Small intestine (tissue), 7 donors: Measurements from ENCODE around the gene ZGPAT. TPM values are rescaled to one million over a fixed set of nuclear protein-coding genes. Genes with fewer than 3 reads are reported as not detected.
"Not testable (repeated sequence)": the region's sequence is repeated elsewhere in the genome, so short reads cannot be mapped to it uniquely, and the experiment has no call there.

ENCODE experiments used
- DNase-seq, 2 donors: peaks; one replicate each; pipeline versions ENCODE4 v3.0.0 to v3.0.0-alpha.2; 2013
- FAIRE-seq: peaks from 2 replicates; lab custom pipeline; 2012; peaks lifted over from hg19 to GRCh38; lab: Jason Lieb, UNC
- H3K27ac ChIP-seq, 3 donors: one replicate each; pipeline ENCODE4 v1.5.1; 2013; ENCODE audit warnings: low read length in 2 of 3, mild to moderate bottlenecking in 2 of 3, control low read depth in 1 of 3, inconsistent platforms in 1 of 3, low read depth in 1 of 3, moderate library complexity in 1 of 3
- H3K27me3 ChIP-seq, 3 donors: one replicate each; pipeline ENCODE4 v1.6.1; 2013; ENCODE audit warnings: low read length in 3 of 3, inconsistent platforms in 1 of 3; ENCODE audit not compliant: control insufficient read depth in 3 of 3, insufficient read depth in 3 of 3
- H3K36me3 ChIP-seq, 3 donors: one replicate each; pipeline ENCODE4 v1.6.1; 2013; ENCODE audit warnings: low read length in 3 of 3, inconsistent platforms in 1 of 3, low read depth in 1 of 3, mild to moderate bottlenecking in 1 of 3, moderate library complexity in 1 of 3; ENCODE audit not compliant: control insufficient read depth in 3 of 3, insufficient read depth in 2 of 3
- H3K4me1 ChIP-seq, 3 donors: one replicate each; pipeline ENCODE4 v1.6.1; 2013; ENCODE audit warnings: low read length in 2 of 3, inconsistent platforms in 1 of 3, low read depth in 1 of 3, mild to moderate bottlenecking in 1 of 3, moderate library complexity in 1 of 3; ENCODE audit not compliant: control insufficient read depth in 3 of 3, insufficient read depth in 2 of 3
- H3K4me3 ChIP-seq, 3 donors: one replicate each; pipeline ENCODE4 v1.5.1; 2013; ENCODE audit warnings: low read length in 3 of 3, control low read depth in 1 of 3, inconsistent platforms in 1 of 3, low read depth in 1 of 3, mild to moderate bottlenecking in 1 of 3, moderate library complexity in 1 of 3
- H3K9me3 ChIP-seq, 2 donors: one replicate each; pipeline ENCODE4 v1.6.1; 2013; ENCODE audit warnings: low read depth in 1 of 2, low read length in 1 of 2; ENCODE audit not compliant: control insufficient read depth in 2 of 2, insufficient read depth in 1 of 2
- WGBS, 3 donors: extraction: QIAGEN DNeasy Blood & Tissue Kit; methylation state at CpG; one replicate each; pipeline ENCODE4 v1.1.7; 2013; 5-methylcytosine and 5-hydroxymethylcytosine counted together
- polyA plus RNA-seq, 4 donors: library from polyadenylated mRNA; stranded (reverse) in 3 of 4; unstranded in 1 of 4; fragments of 200-250 nt in 3 of 4; fragments of 120-200 nt in 1 of 4; gene quantifications; one replicate each; pipeline versions ENCODE4 v1.2.1 to v1.2.3, GENCODE V29; 2013
- donor health status: healthy with polysubstance abuse.
- donor health status: control.
- donor health status: control.
- donor health status: Bipolar disorder and iron deficiency.
- donor health status: healthy.

ZGPAT gene
- polyA plus RNA-seq, 4 donors, result 20.5 to 39.8 (median 30.6) TPM

DNA sequence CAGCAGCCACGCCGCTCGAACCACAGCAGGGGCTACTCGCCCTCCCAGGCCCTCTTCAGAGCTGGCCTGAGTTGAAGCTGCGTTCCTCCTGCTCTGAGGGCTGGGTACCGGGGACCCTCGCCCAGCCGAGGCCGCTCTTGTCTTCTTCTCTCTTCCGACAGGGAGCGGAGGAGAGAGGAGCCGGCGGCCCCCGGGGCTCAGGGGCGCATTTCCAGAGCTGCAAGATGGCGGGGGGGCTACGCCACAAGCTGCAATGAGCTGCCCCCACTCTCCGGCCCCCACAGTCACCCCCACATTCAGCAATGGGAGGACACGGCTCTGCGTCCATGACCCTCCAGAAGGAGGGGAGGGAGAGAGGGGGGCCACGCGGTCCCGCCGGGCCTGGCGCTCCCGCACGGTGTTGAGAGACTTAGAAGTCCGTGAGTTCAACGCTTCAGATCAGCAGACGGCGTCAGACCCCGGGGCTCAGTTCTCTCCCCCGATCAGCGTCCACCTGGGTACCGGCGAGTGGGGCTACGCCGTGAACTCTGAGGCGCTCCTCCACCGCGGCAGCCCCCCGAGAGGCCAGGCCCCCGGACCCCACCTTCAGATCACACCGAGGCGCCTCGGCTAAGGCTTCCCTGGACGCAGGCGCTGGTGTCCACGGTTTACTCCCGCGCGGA lies 63.3 kb downstream of the ZGPAT start:
- H3K36me3 ChIP-seq, result peaks cover 0 to 28% (median 2%) of the 10 kb centered on the region in 3 donors
- no peaks in the 10 kb centered on the region for H3K9me3 ChIP-seq
- no peak for FAIRE-seq
- DNase-seq, result no peak
- H3K4me1 ChIP-seq, result peaks cover 0 to 7% (median 0%) of the 10 kb centered on the region in 3 donors
- peaks cover 0 to 18% (median 0%) of the 10 kb centered on the region in 3 donors for H3K27me3 ChIP-seq
- H3K27ac ChIP-seq, result no peak overlapping the region
- WGBS, 3 donors, result 89 to 94% (median 91%) methylated on average over 41 to 52 of the region's 52 CpGs
- H3K4me3 ChIP-seq, result no peak overlapping the region

DNA sequence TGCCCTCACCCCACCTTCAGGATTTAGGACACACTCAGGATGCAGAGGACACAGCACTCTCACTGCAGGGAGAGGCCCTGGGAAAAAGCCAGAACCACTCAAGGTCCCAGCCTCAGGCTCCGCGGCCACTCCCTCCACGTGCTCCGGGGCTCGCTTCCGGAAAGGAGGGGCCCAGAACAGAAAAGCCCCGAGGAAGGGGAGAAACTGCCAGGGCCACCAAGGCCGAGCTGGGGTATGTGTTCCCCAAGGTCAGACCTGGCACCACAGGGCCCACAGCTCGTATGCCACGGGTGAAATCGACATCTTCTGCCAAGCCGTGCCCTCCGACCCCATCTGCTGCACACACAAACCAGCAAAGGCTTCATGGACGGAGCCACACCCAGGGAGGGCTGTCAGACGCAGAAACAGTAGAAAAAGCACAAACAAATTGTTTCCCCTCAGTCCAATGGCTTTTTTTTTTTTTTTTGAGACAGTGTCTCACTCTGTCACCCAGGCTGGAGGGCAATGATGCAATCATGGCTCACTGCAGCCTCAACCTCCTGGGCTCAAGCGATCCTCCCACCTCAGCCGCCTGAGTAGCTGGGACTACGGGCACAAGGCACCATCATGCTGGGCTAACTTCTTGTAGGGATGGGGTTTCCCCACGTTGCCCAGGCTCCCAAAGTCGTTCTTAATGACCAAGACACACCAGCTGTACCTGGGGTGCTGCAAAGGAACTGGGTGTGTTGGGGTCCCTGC lies 65.1 kb downstream of the ZGPAT start:
- 46 to 67% (median 60%) methylated on average over 20 of the region's 20 CpGs for WGBS, 3 donors
- Histone ChIP-seq H3K4me1 (peaks cover 0 to 7% (median 0%) of the 10 kb centered on the region in 3 donors), H3K36me3 (peaks cover 0 to 22% (median 0%) of the 10 kb centered on the region in 3 donors), H3K4me3 (no peak overlapping the region), H3K27ac (no peak overlapping the region), H3K9me3 (no peaks in the 10 kb centered on the region), H3K27me3 (peaks cover 0 to 18% (median 0%) of the 10 kb centered on the region in 3 donors)
- no peak for FAIRE-seq
- DNase-seq, result no peak

DNA sequence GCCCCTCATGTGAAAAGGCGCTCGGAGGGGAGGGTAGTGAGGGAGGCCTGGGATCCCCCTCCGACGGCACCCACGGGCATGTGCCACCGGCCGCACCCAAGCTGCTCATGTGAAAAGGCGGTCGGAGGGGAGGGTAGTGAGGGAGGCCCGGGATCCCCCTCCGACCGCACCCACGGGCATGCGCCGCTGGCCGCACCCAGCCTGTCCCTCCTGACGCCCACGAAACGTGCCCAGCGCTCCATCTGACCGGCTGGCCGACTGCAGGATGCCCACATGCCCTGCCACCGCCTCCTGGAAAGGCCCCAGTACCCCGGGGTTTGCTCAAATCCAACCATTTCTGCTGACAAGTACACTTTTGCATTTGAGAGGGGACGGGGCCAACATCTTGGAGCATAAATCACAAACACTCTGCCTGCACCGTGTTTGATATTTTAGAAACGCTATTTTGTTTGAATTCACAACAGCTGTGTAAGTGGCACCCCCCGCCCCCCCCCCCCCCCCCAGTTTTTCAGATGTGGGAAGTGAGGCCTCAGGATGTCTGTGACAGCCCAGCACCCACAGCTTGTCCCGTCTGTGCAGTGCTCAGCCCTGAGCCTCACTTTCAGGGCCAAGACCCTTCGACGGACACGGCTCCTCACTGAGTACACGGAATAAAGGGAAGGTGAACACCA lies 65.9 kb downstream of the ZGPAT start:
- no peak for DNase-seq
- H3K9me3 ChIP-seq, result no peaks in the 10 kb centered on the region
- H3K27me3 ChIP-seq, result peaks cover 0 to 18% (median 0%) of the 10 kb centered on the region in 3 donors
- peaks cover 0 to 22% (median 0%) of the 10 kb centered on the region in 3 donors for H3K36me3 ChIP-seq
- 77 to 83% (median 81%) methylated on average over 32 to 33 of the region's 33 CpGs for WGBS, 3 donors
- H3K4me3 ChIP-seq, result no peak overlapping the region
- H3K4me1 ChIP-seq, result peaks cover 0 to 7% (median 0%) of the 10 kb centered on the region in 3 donors
- H3K27ac ChIP-seq, result no peak overlapping the region
- no peak for FAIRE-seq

DNA sequence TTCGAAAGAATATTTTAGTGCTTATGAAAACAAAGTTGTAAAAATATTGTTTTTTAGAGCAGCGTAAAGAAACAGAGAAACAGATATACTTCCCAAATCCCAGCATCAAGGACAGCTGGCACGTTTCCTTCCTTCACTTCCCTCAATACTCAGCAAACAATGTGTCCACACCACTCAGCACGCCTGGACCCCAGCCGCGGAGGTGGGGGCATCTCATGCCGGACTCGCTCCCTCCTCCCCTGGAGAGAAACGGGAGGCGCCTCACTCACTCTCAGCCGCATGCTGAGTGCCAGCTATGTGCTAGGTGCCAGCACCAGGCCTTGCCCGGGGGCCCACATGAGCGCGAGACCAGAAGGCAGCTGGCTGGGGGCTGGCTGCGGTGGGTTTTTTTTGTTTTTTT lies 66.5 kb downstream of the ZGPAT start:
- Histone ChIP-seq H3K9me3 (no peaks in the 10 kb centered on the region), H3K36me3 (peaks cover 0 to 17% (median 0%) of the 10 kb centered on the region in 3 donors), H3K27me3 (peaks cover 0 to 18% (median 0%) of the 10 kb centered on the region in 3 donors), H3K4me3 (no peak overlapping the region), H3K27ac (no peak overlapping the region), H3K4me1 (peaks cover 0 to 7% (median 0%) of the 10 kb centered on the region in 3 donors)
- FAIRE-seq (no peak), DNase-seq (no peak)
- 70 to 79% (median 75%) methylated on average over 15 of the region's 15 CpGs for WGBS, 3 donors

DNA sequence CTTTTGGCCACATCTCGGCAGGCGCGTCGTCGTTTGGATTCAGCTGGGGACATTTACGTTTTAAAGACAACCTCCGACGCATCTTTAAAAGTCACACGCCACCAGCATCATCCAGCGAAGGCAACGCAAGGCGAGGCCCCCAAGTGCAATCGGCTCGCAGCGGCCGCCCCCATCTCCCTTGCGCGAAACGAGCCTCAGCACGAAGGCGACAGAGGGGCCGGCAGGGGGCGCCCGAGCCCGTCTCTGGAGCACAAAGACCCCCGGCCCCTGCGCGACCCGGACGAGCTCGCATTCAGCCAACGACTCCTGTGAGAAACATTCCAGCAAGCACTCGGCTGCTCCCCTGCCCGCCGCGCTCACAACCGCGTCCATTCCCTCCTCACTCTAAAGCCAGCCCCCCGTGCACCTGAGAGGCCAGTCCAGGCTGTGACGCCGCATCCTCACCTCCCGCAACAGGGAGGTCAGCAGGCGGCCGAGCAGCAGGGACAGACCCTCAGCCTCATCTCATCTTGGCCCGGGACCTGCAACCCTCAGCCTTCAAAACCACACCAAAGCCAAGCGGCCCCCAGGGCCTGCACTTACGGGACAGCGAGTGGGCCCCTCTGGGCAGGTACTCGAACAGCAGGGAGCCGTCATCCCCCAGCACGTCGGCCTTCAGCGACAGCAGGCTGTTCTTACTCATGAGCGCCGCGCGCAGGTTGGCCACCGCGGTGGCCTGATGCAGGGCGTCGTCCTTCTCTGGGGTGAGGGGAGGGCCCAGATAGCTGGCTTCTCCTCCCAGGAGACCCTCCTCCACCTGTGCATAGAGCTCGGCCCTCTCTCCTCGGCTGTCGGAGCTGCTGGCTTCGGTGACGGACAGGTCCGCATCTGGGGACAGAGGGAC lies 67.5 kb downstream of the ZGPAT start:
- Histone ChIP-seq H3K27ac (no peak overlapping the region), H3K9me3 (no peaks in the 10 kb centered on the region), H3K36me3 (peaks cover 0 to 12% (median 0%) of the 10 kb centered on the region in 3 donors), H3K4me1 (peaks cover 0 to 7% (median 0%) of the 10 kb centered on the region in 3 donors), H3K27me3 (peaks cover 0 to 18% (median 0%) of the 10 kb centered on the region in 3 donors), H3K4me3 (peak overlapping the region in 1 of 3 donors; percentile 19)
- DNase-seq (peak in 1 of 2 donors; percentile 60), FAIRE-seq (no peak)
- 22 to 39% (median 36%) methylated on average over 65 to 67 of the region's 67 CpGs for WGBS, 3 donors

DNA sequence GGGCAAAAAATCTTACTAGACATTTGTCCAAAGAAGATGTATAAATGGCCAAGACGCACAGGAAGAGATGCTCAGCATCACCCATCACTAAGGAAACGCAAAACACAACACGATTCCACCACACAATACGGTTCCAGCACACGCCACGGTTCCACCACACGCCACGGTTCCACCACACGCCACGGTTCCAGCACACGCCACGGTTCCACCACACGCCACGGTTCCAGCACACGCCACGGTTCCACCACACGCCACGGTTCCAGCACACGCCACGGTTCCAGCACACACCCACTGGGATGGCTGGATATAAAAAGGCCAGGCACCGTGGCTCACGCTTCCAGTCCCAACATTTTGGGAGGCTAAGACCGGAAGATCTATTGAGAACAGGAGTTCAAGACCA lies 69.0 kb downstream of the ZGPAT start:
- FAIRE-seq, H3K27ac ChIP-seq, DNase-seq, H3K4me3 ChIP-seq, H3K4me1 ChIP-seq, H3K36me3 ChIP-seq, H3K9me3 ChIP-seq: not testable (repeated sequence)
- 93 to 96% (median 95%) methylated on average over 17 to 23 of the region's 23 CpGs for WGBS, 3 donors
- H3K27me3 ChIP-seq, result peaks cover 0 to 18% (median 0%) of the 10 kb centered on the region in 3 donors

DNA sequence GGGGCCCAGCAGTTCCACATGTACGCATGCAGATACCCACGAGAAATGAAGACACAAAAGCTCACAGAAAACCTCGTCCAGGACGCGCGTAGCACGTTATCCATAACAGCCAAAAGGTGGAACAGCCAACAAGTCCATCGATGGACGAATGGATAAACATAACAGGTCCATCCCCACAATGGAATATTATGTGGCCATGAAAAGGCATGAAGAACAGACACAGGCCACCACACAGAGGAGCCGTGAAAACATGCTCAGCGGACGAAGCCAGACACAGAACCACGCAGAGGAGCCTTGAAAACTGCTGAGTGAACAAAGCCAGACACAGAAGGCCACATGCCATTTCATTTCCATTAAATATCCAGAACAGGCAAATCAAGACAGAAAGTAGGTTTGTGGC lies 69.8 kb downstream of the ZGPAT start:
- Histone ChIP-seq H3K4me3 (no peak overlapping the region), H3K27me3 (peaks cover 0 to 18% (median 0%) of the 10 kb centered on the region in 3 donors), H3K36me3 (peaks cover 0 to 10% (median 0%) of the 10 kb centered on the region in 3 donors), H3K27ac (no peak overlapping the region), H3K4me1 (peaks cover 0 to 7% (median 0%) of the 10 kb centered on the region in 3 donors), H3K9me3 (no peaks in the 10 kb centered on the region)
- FAIRE-seq (no peak), DNase-seq (no peak)
- WGBS, 3 donors, result 95 to 96% (median 95%) methylated on average over 13 of the region's 13 CpGs
